Immature natural killer cell (primary cell): Measurements from ENCODE around the gene TAF1L. TPM values are rescaled to one million over a fixed set of nuclear protein-coding genes. Genes with fewer than 3 reads are reported as not detected.
"Not testable (repeated sequence)": the region's sequence is repeated elsewhere in the genome, so short reads cannot be mapped to it uniquely, and the experiment has no call there.

Source experiments
- DNase-seq, 3 donors: peaks; one replicate each; pipeline ENCODE4 v3.0.0; 2022; ENCODE audit warnings: mixed read lengths in 1 of 3
- H3K27ac Mint-ChIP-seq, 6 donors: one replicate each; pipeline ENCODE4 v1.8.0; 2020; ENCODE audit warnings: mixed read lengths in 6 of 6, mild to moderate bottlenecking in 5 of 6, inconsistent platforms in 4 of 6, moderate library complexity in 3 of 6
- H3K27me3 Mint-ChIP-seq, 3 donors: one replicate each; pipeline ENCODE4 v1.8.0; 2020 to 2021; ENCODE audit warnings: low read depth in 3 of 3, mild to moderate bottlenecking in 3 of 3, mixed read lengths in 3 of 3, moderate library complexity in 3 of 3, inconsistent platforms in 1 of 3
- H3K36me3 Mint-ChIP-seq, 3 donors: one replicate each; pipeline ENCODE4 v1.8.0; 2020; ENCODE audit warnings: mixed read lengths in 3 of 3, inconsistent platforms in 2 of 3, mild to moderate bottlenecking in 2 of 3
- H3K4me1 Mint-ChIP-seq, 2 donors: one replicate each; pipeline ENCODE4 v1.8.0; 2020; ENCODE audit warnings: inconsistent platforms in 2 of 2, mild to moderate bottlenecking in 2 of 2, mixed read lengths in 2 of 2, moderate library complexity in 1 of 2
- H3K4me3 Mint-ChIP-seq, 5 donors: one replicate each; pipeline ENCODE4 v1.8.0; 2020; ENCODE audit warnings: mild to moderate bottlenecking in 5 of 5, mixed read lengths in 5 of 5, inconsistent platforms in 3 of 5, moderate library complexity in 3 of 5
- H3K9me3 Mint-ChIP-seq, 6 donors: one replicate each; pipeline ENCODE4 v1.8.0; 2020; ENCODE audit warnings: mild to moderate bottlenecking in 6 of 6, mixed read lengths in 6 of 6, inconsistent platforms in 4 of 6, moderate library complexity in 3 of 6
- polyA plus RNA-seq, 3 donors: library from polyadenylated mRNA; unstranded; fragments of 300-500 nt; fragmentation: Illumina TruSeq; gene quantifications; one replicate each; pipeline ENCODE4 v1.2.3, GENCODE V29; 2021

Gene TAF1L, protein sequence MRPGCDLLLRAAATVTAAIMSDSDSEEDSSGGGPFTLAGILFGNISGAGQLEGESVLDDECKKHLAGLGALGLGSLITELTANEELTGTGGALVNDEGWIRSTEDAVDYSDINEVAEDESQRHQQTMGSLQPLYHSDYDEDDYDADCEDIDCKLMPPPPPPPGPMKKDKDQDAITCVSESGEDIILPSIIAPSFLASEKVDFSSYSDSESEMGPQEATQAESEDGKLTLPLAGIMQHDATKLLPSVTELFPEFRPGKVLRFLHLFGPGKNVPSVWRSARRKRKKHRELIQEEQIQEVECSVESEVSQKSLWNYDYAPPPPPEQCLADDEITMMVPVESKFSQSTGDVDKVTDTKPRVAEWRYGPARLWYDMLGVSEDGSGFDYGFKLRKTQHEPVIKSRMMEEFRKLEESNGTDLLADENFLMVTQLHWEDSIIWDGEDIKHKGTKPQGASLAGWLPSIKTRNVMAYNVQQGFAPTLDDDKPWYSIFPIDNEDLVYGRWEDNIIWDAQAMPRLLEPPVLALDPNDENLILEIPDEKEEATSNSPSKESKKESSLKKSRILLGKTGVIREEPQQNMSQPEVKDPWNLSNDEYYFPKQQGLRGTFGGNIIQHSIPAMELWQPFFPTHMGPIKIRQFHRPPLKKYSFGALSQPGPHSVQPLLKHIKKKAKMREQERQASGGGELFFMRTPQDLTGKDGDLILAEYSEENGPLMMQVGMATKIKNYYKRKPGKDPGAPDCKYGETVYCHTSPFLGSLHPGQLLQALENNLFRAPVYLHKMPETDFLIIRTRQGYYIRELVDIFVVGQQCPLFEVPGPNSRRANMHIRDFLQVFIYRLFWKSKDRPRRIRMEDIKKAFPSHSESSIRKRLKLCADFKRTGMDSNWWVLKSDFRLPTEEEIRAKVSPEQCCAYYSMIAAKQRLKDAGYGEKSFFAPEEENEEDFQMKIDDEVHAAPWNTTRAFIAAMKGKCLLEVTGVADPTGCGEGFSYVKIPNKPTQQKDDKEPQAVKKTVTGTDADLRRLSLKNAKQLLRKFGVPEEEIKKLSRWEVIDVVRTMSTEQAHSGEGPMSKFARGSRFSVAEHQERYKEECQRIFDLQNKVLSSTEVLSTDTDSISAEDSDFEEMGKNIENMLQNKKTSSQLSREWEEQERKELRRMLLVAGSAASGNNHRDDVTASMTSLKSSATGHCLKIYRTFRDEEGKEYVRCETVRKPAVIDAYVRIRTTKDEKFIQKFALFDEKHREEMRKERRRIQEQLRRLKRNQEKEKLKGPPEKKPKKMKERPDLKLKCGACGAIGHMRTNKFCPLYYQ (N-terminal part only)
- not detected for polyA plus RNA-seq

DNA sequence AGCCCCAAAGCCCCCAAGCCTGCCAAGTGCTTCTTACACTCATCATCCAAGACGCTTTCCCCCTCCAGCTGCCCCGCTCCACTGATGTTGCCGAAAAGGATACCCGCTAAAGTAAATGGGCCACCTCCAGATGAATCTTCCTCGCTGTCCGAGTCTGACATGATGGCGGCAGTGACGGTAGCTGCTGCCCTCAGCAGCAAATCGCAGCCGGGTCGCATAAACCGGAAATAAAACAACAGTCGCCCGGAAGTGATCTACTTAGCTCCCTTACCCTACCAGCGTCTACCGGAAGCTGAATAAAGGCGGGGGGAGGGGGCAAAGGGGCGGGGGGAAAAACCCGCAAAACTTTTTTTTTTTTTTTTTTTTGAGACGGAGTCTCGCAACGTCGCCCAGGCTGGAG, at the start of gene TAF1L:
TAF1L (minus strand) TSS at position 308 of the 400 bp plus-strand sequence; CDS start at position 218, 90 bp downstream.
- Mint-ChIP-seq H3K36me3 (no peaks in the 10 kb centered on the region), H3K27me3 (peaks cover 0 to 9% (median 0%) of the 10 kb centered on the region in 3 donors), H3K4me3 (no peak within 1 kb of the TSS), H3K4me1 (no peaks in the 10 kb centered on the region), H3K9me3 (peaks cover 0 to under 1% (median 0%) of the 10 kb centered on the region in 6 donors), H3K27ac (no peak within 1 kb of the TSS)
- DNase-seq: no peak

DNA sequence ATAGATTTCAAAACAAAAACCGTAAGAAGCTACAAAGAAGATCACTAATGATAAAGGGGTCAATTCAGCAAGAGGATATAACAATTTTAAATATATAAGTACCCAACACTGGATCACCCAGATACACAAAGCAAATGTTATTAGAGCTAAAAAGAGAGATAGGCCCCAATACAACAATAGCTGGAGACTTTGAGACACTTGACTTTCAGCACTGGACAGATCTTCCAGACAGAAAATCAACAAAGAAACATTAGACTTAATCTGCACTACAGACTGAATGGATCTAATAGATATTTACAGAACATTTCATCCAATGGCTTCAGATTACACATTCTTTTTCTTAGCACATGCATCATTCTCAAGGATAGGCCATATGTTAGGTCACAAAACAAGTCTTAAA, 46.3 kb upstream of the TAF1L start:
- Mint-ChIP-seq H3K27ac (no peak overlapping the region), H3K9me3 (peaks cover 17 to 39% (median 25%) of the 10 kb centered on the region in 6 donors), H3K4me3 (no peak overlapping the region), H3K27me3 (peaks cover 0 to 4% (median 0%) of the 10 kb centered on the region in 3 donors), H3K36me3 (peaks cover 0 to 4% (median 0%) of the 10 kb centered on the region in 3 donors), H3K4me1 (no peaks in the 10 kb centered on the region)
- no peak for DNase-seq

DNA sequence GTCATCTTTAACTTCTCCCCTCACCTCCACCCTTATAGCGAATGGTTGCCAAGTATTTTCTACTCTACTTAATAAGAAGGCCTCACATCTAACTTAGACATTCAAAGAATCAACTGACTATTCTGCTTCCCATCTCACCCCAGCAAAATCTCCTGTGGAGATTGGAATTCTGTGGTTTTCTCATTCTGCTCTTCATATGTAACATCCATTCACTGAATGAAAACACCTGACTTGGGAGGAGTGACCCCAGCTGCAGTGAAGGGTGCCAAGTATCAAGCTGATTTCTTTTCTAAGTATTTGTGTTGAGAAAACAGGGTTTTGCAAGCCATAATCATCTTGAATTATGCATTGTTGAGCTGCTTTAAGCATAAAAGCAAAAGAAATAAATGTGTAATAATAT, 42.5 kb upstream of the TAF1L start:
- Mint-ChIP-seq H3K9me3 (peaks cover 12 to 28% (median 19%) of the 10 kb centered on the region in 6 donors), H3K4me1 (no peaks in the 10 kb centered on the region), H3K27ac (no peak overlapping the region), H3K36me3 (peaks cover 0 to 4% (median 0%) of the 10 kb centered on the region in 3 donors), H3K4me3 (no peak overlapping the region), H3K27me3 (peaks cover 0 to 4% (median 0%) of the 10 kb centered on the region in 3 donors)
- no peak for DNase-seq

DNA sequence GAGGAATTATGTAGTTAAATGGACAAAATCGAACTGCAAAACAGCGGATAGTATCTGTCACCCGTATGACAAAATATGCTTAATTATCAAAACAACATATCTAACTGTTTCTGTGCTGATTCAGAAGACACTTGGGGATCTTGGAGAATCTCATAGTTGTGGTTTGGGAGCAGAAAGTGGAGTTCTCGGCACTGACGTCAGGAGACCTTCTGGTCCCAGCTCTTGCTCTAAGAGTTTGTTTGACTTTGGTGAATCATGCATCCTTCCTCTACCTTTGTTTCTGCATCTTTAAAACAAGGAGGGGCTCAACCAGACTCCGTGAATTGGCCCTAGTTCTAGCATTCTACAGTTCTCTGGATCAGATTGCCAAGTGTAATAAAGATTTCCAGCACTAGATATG, 37.0 kb upstream of the TAF1L start:
- DNase-seq: no peak
- no peak overlapping the region for H3K27ac Mint-ChIP-seq
- H3K4me3 Mint-ChIP-seq: no peak overlapping the region
- H3K9me3 Mint-ChIP-seq: peaks cover 0 to 2% (median 0%) of the 10 kb centered on the region in 6 donors
- no peaks in the 10 kb centered on the region for H3K4me1 Mint-ChIP-seq
- H3K27me3 Mint-ChIP-seq: peaks cover 0 to 4% (median 0%) of the 10 kb centered on the region in 3 donors
- H3K36me3 Mint-ChIP-seq: no peaks in the 10 kb centered on the region

DNA sequence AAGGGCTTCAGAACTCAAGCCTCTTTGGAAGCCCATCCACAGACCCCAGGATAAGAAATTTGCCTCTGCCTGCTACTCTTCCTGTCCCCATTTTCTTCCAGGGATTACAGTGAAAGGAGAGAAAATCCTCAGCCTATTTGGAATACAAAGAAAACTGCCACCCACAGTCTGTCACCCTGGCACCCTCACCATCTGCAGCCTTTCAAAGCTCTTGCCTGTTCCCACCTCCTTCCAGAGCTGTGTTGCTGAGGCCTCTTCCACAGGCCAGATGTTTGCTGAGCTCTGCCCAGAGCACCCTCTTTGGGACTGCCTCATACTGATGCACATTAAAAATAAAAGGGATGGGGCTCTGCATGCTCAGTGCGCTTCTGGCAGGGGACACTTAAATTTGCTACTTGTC, 35.9 kb upstream of the TAF1L start:
- no peak overlapping the region for H3K4me3 Mint-ChIP-seq
- no peak overlapping the region for H3K27ac Mint-ChIP-seq
- H3K4me1 Mint-ChIP-seq: no peaks in the 10 kb centered on the region
- DNase-seq: no peak
- no peaks in the 10 kb centered on the region for H3K9me3 Mint-ChIP-seq
- H3K27me3 Mint-ChIP-seq: peaks cover 0 to 4% (median 0%) of the 10 kb centered on the region in 3 donors
- H3K36me3 Mint-ChIP-seq: no peaks in the 10 kb centered on the region

DNA sequence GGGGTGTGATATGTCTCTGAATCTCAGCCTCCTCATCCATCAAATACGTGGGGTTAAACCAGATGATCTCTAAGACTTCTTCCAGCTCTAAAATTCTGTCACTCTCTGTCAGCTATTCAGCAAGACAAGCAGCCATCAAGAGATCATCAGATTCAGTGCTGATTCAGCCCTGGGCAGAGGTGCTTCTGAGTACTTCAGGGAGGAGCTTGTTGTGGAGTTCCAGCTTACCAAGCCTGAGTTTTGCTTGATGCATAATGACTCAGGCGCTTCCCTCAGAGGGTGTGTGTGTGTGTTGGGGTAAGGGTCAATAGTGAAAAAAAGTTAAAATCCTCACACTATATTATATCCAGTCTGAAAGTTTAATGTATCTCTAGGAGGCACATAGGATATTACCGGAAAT, 29.6 kb upstream of the TAF1L start:
- Mint-ChIP-seq H3K27me3 (peaks cover 0 to 5% (median 4%) of the 10 kb centered on the region in 3 donors), H3K4me3 (no peak overlapping the region), H3K9me3 (peaks cover 0 to 3% (median 0%) of the 10 kb centered on the region in 6 donors), H3K4me1 (no peaks in the 10 kb centered on the region), H3K36me3 (no peaks in the 10 kb centered on the region), H3K27ac (no peak overlapping the region)
- DNase-seq: no peak

DNA sequence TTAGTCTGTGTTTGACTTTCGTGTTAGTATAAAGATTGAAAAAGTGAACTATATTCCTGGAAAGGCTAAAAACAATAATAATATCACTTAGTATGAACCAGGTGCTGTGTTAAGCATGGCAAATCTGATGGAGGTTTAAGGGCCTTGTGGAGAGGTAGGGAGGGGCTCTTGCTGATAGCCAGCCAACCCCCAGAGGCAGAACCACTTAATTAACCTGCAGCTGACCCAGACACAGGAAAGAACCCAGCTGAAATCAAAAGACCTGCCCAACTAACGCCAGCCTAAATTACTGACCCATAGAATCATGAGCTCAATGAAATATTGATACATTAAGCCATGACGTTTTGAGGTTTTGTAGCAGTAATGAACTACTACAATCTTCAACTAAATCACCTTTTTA, 28.3 kb upstream of the TAF1L start:
- Mint-ChIP-seq H3K36me3 (no peaks in the 10 kb centered on the region), H3K27me3 (peaks cover 0 to 5% (median 4%) of the 10 kb centered on the region in 3 donors), H3K9me3 (peaks cover 0 to 3% (median 0%) of the 10 kb centered on the region in 6 donors), H3K4me3 (no peak overlapping the region), H3K27ac (no peak overlapping the region), H3K4me1 (no peaks in the 10 kb centered on the region)
- no peak for DNase-seq

DNA sequence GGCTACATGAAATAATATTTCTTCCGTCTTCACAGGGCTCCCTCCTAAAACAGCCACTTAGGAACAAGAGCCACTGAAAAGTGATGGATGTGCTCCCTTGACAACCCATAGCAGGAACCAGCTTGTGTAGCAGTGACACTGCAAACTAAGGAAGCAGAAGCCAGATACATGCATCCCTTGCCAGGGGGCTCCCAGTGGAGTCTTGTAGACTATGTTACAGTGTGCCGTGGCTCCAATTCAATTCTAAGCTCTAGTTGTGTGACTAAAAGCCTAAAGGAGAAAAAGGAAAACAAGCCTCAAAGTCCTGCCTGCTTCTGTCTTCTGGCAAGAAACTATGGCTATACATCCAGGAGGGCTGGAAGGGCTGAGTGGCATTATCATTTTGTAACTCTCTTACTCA, 12.2 kb upstream of the TAF1L start:
- no peak for DNase-seq
- H3K27ac Mint-ChIP-seq: no peak overlapping the region
- H3K4me3 Mint-ChIP-seq: no peak overlapping the region
- peaks cover 0 to 7% (median 0%) of the 10 kb centered on the region in 6 donors for H3K9me3 Mint-ChIP-seq
- H3K36me3 Mint-ChIP-seq: no peaks in the 10 kb centered on the region
- peaks cover 2 to 6% (median 2%) of the 10 kb centered on the region in 3 donors for H3K27me3 Mint-ChIP-seq
- H3K4me1 Mint-ChIP-seq: no peaks in the 10 kb centered on the region

DNA sequence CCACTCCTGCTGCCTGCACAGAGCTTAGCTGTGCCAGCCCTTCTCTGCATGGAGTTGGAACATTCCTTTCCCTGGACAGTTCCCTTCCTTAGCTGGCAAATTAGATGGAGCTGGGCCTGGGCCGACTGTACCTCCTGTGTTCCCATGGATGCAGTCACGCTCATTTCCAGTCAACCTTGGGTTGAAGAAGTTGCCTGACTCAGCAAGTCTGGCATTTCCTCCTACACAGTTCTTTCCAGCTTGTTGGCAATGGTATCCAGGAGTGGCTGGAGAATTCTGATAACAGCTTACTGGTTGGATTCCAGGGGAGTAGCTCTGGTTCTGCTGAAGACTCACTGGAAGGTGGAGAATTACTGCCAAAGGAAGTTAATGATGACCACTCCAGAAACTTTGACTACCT, 9.2 kb upstream of the TAF1L start:
- peaks cover 2 to 11% (median 3%) of the 10 kb centered on the region in 3 donors for H3K27me3 Mint-ChIP-seq
- H3K36me3 Mint-ChIP-seq: no peaks in the 10 kb centered on the region
- H3K9me3 Mint-ChIP-seq: peaks cover 0 to 9% (median 1%) of the 10 kb centered on the region in 6 donors
- no peak overlapping the region for H3K4me3 Mint-ChIP-seq
- H3K4me1 Mint-ChIP-seq: no peaks in the 10 kb centered on the region
- no peak overlapping the region for H3K27ac Mint-ChIP-seq
- DNase-seq: no peak

DNA sequence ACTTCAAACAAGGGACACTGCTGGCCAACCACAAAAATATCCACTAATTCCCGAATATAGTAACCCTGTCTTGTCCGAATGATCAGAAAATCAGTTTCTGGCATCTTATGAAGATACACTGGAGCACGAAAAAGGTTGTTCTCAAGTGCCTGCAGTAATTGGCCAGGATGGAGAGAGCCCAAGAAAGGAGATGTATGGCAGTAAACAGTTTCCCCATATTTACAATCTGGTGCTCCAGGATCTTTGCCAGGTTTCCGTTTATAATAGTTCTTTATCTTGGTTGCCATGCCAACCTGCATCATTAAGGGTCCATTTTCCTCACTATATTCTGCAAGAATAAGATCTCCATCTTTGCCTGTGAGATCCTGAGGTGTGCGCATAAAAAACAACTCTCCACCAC, 2.3 kb downstream of the TAF1L start:
- not testable (repeated sequence) for H3K27me3 Mint-ChIP-seq, H3K4me3 Mint-ChIP-seq, H3K9me3 Mint-ChIP-seq, H3K36me3 Mint-ChIP-seq, H3K27ac Mint-ChIP-seq, DNase-seq, H3K4me1 Mint-ChIP-seq

DNA sequence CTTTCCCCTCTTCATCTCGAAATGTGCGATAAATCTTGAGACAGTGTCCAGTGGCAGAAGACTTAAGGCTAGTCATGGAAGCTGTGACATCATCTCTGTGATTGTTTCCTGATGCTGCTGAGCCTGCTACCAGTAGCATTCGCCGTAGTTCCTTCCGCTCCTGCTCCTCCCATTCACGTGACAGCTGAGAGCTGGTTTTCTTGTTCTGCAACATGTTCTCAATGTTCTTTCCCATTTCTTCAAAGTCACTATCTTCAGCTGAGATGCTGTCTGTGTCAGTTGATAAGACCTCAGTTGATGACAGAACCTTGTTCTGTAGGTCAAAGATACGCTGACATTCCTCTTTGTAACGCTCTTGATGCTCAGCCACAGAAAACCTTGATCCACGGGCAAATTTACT, 3.5 kb downstream of the TAF1L start:
- Mint-ChIP-seq H3K4me3 (no peak overlapping the region), H3K9me3 (peaks cover 0 to 2% (median 0%) of the 10 kb centered on the region in 6 donors), H3K27me3 (no peaks in the 10 kb centered on the region), H3K27ac (no peak overlapping the region), H3K4me1 (no peaks in the 10 kb centered on the region), H3K36me3 (no peaks in the 10 kb centered on the region)
- DNase-seq: no peak

DNA sequence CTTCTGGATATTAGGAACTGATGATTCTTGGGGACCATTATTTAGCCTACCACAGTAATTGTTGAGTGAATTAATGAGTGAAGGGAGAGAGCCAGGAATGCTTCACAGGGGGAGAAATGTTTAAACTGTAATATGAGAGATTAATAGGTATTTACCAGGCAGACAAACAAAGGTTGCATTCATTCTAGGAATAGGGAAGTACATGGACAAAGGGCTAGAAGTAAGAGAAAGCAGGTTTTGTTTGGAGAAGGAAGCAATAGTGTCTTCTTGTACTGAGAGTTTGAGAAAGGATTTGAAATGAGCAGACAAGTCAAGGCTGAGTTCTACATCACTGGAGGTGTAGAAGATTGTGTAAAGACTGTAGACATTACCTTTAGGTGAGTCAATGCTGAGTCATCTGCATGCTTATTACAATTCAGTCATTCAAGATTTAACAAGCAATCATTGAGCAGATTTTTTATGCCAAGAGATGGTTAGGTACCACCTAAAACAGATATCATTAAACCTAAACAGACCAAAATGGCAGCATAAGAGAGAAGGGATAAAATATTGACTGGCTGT, 8.0 kb downstream of the TAF1L start:
- H3K27ac Mint-ChIP-seq: no peak overlapping the region
- H3K36me3 Mint-ChIP-seq: no peaks in the 10 kb centered on the region
- no peak for DNase-seq
- H3K9me3 Mint-ChIP-seq: peaks cover 0 to 2% (median 0%) of the 10 kb centered on the region in 6 donors
- H3K27me3 Mint-ChIP-seq: no peaks in the 10 kb centered on the region
- no peak overlapping the region for H3K4me3 Mint-ChIP-seq
- no peaks in the 10 kb centered on the region for H3K4me1 Mint-ChIP-seq

DNA sequence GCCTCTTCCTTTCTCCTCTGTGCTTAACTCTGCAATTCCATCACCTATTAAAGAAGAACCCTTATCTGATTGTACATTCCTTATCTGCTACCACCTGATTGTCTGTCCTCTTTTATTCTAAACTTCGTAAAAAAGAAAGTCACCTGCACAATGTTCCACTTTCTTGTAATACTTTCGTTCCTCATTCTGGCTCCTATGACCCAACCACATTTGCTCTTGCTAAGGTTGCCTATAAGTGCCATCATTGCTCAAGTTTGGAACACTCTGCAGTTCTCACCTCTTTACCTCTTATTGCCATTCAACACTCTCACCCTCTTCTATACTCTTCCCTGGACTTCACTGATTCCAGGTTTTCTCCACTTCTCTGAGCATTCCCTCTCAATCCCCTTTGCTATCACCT, 10.1 kb downstream of the TAF1L start:
- no peak overlapping the region for H3K27ac Mint-ChIP-seq
- no peaks in the 10 kb centered on the region for H3K27me3 Mint-ChIP-seq
- H3K36me3 Mint-ChIP-seq: no peaks in the 10 kb centered on the region
- H3K9me3 Mint-ChIP-seq: peaks cover 0 to 2% (median 0%) of the 10 kb centered on the region in 6 donors
- no peak for DNase-seq
- no peak overlapping the region for H3K4me3 Mint-ChIP-seq
- H3K4me1 Mint-ChIP-seq: no peaks in the 10 kb centered on the region
